Measurements from ENCODE around the gene CPSF3. TPM values are rescaled to one million over a fixed set of nuclear protein-coding genes. Genes with fewer than 3 reads are reported as not detected.

Gene CPSF3
- total RNA-seq, 1 experiment from 2014 or later, result 95.5 TPM

DNA sequence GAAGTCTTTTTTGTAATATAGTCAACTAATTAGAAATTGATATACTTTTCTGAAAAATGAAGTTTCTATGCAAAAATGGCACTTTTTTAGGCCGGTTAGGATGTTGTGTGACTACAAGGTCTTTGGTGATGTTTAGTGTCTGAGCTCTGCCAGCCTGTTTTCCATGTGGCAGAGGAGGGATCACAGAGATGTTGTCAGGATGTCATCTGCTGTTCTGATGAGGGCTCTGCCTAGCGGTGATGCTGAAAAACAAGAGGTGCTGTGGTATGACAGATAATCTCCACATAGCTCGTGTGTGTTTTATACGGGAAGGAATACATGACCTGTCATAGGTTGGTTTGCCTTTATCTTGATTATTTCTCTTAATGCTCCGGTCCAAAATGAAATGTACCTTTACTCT lies 38.9 kb downstream of the CPSF3 start:
- no peak overlapping the region for H3K4me2 ChIP-seq (ENCODE audit: insufficient read depth, insufficient read length, low read length)
- no peak overlapping the region for H3K4me3 Mint-ChIP-seq
- H3K18ac ChIP-seq (ENCODE audit: insufficient read length, low read depth, low read length), result no peak overlapping the region
- peaks cover 15 to 59% (median 55%) of the 10 kb centered on the region in 3 experiments; a peak in 6 of 7 replicates for H3K36me3 Mint-ChIP-seq (ENCODE audit: insufficient read depth in 1 of 3, low read depth in 3 of 3)
- no peak overlapping the region for H2AFZ ChIP-seq (ENCODE audit: low read length)
- TF ChIP-seq, protein P1, sequence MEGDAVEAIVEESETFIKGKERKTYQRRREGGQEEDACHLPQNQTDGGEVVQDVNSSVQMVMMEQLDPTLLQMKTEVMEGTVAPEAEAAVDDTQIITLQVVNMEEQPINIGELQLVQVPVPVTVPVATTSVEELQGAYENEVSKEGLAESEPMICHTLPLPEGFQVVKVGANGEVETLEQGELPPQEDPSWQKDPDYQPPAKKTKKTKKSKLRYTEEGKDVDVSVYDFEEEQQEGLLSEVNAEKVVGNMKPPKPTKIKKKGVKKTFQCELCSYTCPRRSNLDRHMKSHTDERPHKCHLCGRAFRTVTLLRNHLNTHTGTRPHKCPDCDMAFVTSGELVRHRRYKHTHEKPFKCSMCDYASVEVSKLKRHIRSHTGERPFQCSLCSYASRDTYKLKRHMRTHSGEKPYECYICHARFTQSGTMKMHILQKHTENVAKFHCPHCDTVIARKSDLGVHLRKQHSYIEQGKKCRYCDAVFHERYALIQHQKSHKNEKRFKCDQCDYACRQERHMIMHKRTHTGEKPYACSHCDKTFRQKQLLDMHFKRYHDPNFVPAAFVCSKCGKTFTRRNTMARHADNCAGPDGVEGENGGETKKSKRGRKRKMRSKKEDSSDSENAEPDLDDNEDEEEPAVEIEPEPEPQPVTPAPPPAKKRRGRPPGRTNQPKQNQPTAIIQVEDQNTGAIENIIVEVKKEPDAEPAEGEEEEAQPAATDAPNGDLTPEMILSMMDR (conservative IDR thresholded peaks at IDR 0.05), result no peak
- no peaks in the 10 kb centered on the region for H3K23me2 ChIP-seq (ENCODE audit: insufficient read length, low read depth, low read length, poor library complexity, severe bottlenecking)
- H3K4me1 ChIP-seq (ENCODE audit: insufficient read depth, low read length), result no peaks in the 10 kb centered on the region
- no peak overlapping the region for H4K8ac ChIP-seq (replicated peaks; ENCODE audit: insufficient read length, low read depth, low read length)
- 0 out of 7 replicates have a peak overlapping the region, but pooled peaks of 1 of the 3 experiments have one; percentile 33 for H3K27ac Mint-ChIP-seq
- H4K5ac ChIP-seq (ENCODE audit: insufficient read length, low read depth, low read length), result no peak overlapping the region
- H2BK12ac ChIP-seq (ENCODE audit: insufficient read length, low read depth, low read length), result no peak overlapping the region
- H3K9me3 Mint-ChIP-seq, result no peaks in the 10 kb centered on the region
- H4K91ac ChIP-seq (ENCODE audit: insufficient read length, low read depth, low read length), result no peak overlapping the region
- H3K56ac ChIP-seq (ENCODE audit: insufficient read length, low read depth, low read length), result no peak overlapping the region
- no peak overlapping the region for H3T11ph ChIP-seq (ENCODE audit: low read length)
- no peaks in the 10 kb centered on the region for H3K27me3 Mint-ChIP-seq (ENCODE audit: low read depth)
- H2BK15ac ChIP-seq (ENCODE audit: low read depth, low read length), result no peak overlapping the region
- H3K79me2 ChIP-seq (ENCODE audit: insufficient read depth, low read length), result no peaks in the 10 kb centered on the region
- no peaks in the 10 kb centered on the region for H3K27me3 ChIP-seq (ENCODE audit: insufficient read depth, low read length)
- no peak overlapping the region for H3K14ac ChIP-seq (ENCODE audit: insufficient read depth, low read length)
- H3K23ac ChIP-seq (ENCODE audit: insufficient read length, low read depth, low read length), result no peak overlapping the region
- no peak overlapping the region for H2BK20ac ChIP-seq (ENCODE audit: low read depth, low read length, poor library complexity, severe bottlenecking)
- no peak overlapping the region for H2BK120ac ChIP-seq (ENCODE audit: low read depth, low read length, poor library complexity, severe bottlenecking)
- peaks cover 0 to 4% of the 10 kb centered on the region in 2 experiments; a peak in 1 of 4 replicates for H3K4me1 Mint-ChIP-seq
- no peak overlapping the region for H3K4ac ChIP-seq (ENCODE audit: low read depth, low read length)
- H2AK5ac ChIP-seq (ENCODE audit: insufficient read length, low read length), result no peak overlapping the region
- H4K20me1 ChIP-seq (ENCODE audit: control insufficient read depth, insufficient read depth, insufficient read length), result no peaks in the 10 kb centered on the region
- H2BK5ac ChIP-seq (ENCODE audit: insufficient read length, low read length), result no peak overlapping the region
- no peak overlapping the region for H3K27ac ChIP-seq (ENCODE audit: insufficient read length, low read depth, low read length)
- H3K79me1 ChIP-seq (ENCODE audit: insufficient read depth, low read depth, low read length, poor library complexity, severe bottlenecking), result no peaks in the 10 kb centered on the region
- WGBS (ENCODE audit: extremely low coverage, insufficient read length, low lambda C conversion rate), result no CpG with 5 or more reads among the region's 5 CpGs
- no peak overlapping the region for H3K9ac ChIP-seq (ENCODE audit: extremely low read depth, insufficient read length, low read length)
- DNase-seq, result no peak
- no peaks in the 10 kb centered on the region for H3K9me3 ChIP-seq (ENCODE audit: control insufficient read depth, low read depth, low read length)
